Vagina (tissue), 2 donors: ENCODE results near the gene HPSE. TPM values are rescaled to one million over a fixed set of nuclear protein-coding genes. Genes with fewer than 3 reads are reported as not detected.

Source experiments
- DNase-seq, 2 donors: peaks; one replicate each; pipeline ENCODE4 v3.0.0-alpha.2; 2017; ENCODE audit errors: extremely low spot score in 2 of 2
- H3K27ac ChIP-seq: fragments of 200-600 bp; sonication (generic); one replicate; pipeline ENCODE4 v1.5.1; 2019
- H3K27me3 ChIP-seq: fragments of 200-600 bp; sonication (generic); one replicate; pipeline ENCODE4 v1.5.1; 2019
- H3K36me3 ChIP-seq, 2 donors: fragments of 200-600 bp; sonication (generic); one replicate each; pipeline ENCODE4 v1.5.1; 2017 to 2019
- H3K4me1 ChIP-seq: fragments of 200-600 bp; sonication (generic); one replicate; pipeline ENCODE4 v1.5.1; 2019
- H3K4me3 ChIP-seq, 2 donors: fragments of 200-600 bp; sonication (generic); 1 replicate in 1 of 2; 2 replicates in 1 of 2; pipeline ENCODE4 v1.5.1; 2016 to 2019
- H3K9me3 ChIP-seq: fragments of 200-600 bp; sonication (generic); one replicate; pipeline ENCODE4 v1.5.1; 2019
- CTCF ChIP-seq, 3 experiments: fragments of 450-650 bp in 2 of 3; fragments of 200-600 bp in 1 of 3; sonication (generic) in 1 of 3; IDR thresholded peaks; one replicate each; pipeline ENCODE4 v1.5.1; 2017 to 2019; ENCODE audit warnings: antibody characterized with exemption in 3 of 3, mild to moderate bottlenecking in 2 of 3, moderate library complexity in 2 of 3
- POLR2A ChIP-seq, 2 donors: fragments of 450-650 bp; IDR thresholded peaks; one replicate each; pipeline ENCODE4 v1.6.1; 2017; ENCODE audit warnings: antibody characterized with exemption in 2 of 2, mild to moderate bottlenecking in 2 of 2, moderate library complexity in 2 of 2
- POLR2AphosphoS5 ChIP-seq, 2 donors: sonication (generic); formaldehyde crosslinking; IDR thresholded peaks; one replicate each; pipeline ENCODE4 v1.9.0; 2017; ENCODE audit warnings: antibody characterized with exemption in 2 of 2, mild to moderate bottlenecking in 2 of 2, low read depth in 1 of 2; ENCODE audit not compliant: insufficient read depth in 1 of 2
- intact Hi-C: fragments of 100-400 bp; cut with DNase I; formaldehyde crosslinking; loops from one replicate; pipeline ENCODE4 v1.15.1; 2023
- small RNA-seq: library from RNA; depleted of rRNA; stranded (forward); fragments of <200 nt; gene quantifications from one replicate; pipeline ENCODE3, GENCODE V24; 2016
- total RNA-seq: library from RNA; depleted of rRNA; stranded (reverse); fragments of >200 nt; gene quantifications from one replicate; pipeline ENCODE4 v1.2.3, GENCODE V29; 2016

The HPSE gene
- total RNA-seq, 1 donor from 2014 or later: 1.7 TPM

GRCh38 chr4:83250687-83251446, 83.8 kb downstream of the HPSE start:
- intact Hi-C loops: no loop called here
- Histone ChIP-seq H3K27ac (no peak overlapping the region), H3K36me3 (no peaks in the 10 kb centered on the region), H3K27me3 (no peaks in the 10 kb centered on the region), H3K4me1 (peaks cover 4% of the 10 kb centered on the region), H3K9me3 (no peaks in the 10 kb centered on the region), H3K4me3 (no peak overlapping the region)
- no peak for DNase-seq
- no peak for TF ChIP-seq POLR2A (IDR thresholded peaks at IDR 0.05)
- no peak for TF ChIP-seq CTCF (IDR thresholded peaks at IDR 0.05)

- Histone ChIP-seq H3K27ac (no peak overlapping the region), H3K4me1 (no peaks in the 10 kb centered on the region), H3K9me3 (no peaks in the 10 kb centered on the region), H3K4me3 (no peak overlapping the region), H3K36me3 (no peaks in the 10 kb centered on the region), H3K27me3 (no peaks in the 10 kb centered on the region)
- TF ChIP-seq POLR2A (IDR thresholded peaks at IDR 0.05) (no peak), POLR2AphosphoS5 (IDR thresholded peaks at IDR 0.05; ENCODE audit: insufficient read depth in 1 of 2, low read depth in 1 of 2) (no peak), CTCF (IDR thresholded peaks at IDR 0.05) (no peak)
- DNase-seq: no peak
- intact Hi-C loops: no loop called here
Measured at GRCh38 chr4:83248486-83248885, 86.2 kb downstream of the HPSE start.

GRCh38 chr4:83247415-83248357, 87.0 kb downstream of the HPSE start:
- H3K36me3 ChIP-seq: no peaks in the 10 kb centered on the region
- H3K4me3 ChIP-seq: no peak overlapping the region
- intact Hi-C loops: no loop called here
- no peaks in the 10 kb centered on the region for H3K4me1 ChIP-seq
- DNase-seq: no peak
- H3K27me3 ChIP-seq: no peaks in the 10 kb centered on the region
- no peak overlapping the region for H3K27ac ChIP-seq
- TF ChIP-seq POLR2A (IDR thresholded peaks at IDR 0.05) (no peak), POLR2AphosphoS5 (IDR thresholded peaks at IDR 0.05; ENCODE audit: insufficient read depth in 1 of 2, low read depth in 1 of 2) (no peak), CTCF (IDR thresholded peaks at IDR 0.05) (no peak)
- H3K9me3 ChIP-seq: no peaks in the 10 kb centered on the region

Small RNA genes lying within 50 kb of the gene (small RNA-seq; reads per million reads assigned to genes)
- gene AC114781.5: not detected

Other genes with a start within 250 kb of the HPSE start
- not detected for gene PLAC8, start 220.1 kb downstream of the HPSE start, total RNA-seq
- 4.2 TPM for gene COQ2, start 50.0 kb downstream of the HPSE start, total RNA-seq
- gene HELQ, start 121.0 kb upstream of the HPSE start, total RNA-seq: 14.2 TPM
- 15.2 TPM for gene MRPS18C, start 121.2 kb upstream of the HPSE start, total RNA-seq
- gene ABRAXAS1, start 150.3 kb upstream of the HPSE start, total RNA-seq: 11.5 TPM
- 5.2 TPM for gene GPAT3, start 201.3 kb upstream of the HPSE start, total RNA-seq